OCI-LY1 (cell line): ENCODE measurements around the gene TYSND1.

Source experiments
- H2AFZ ChIP-seq: fragments of 200-600 bp; sonication (generic), shearing (Covaris generic); 2 replicates; pipeline ENCODE4 v1.6.0; 2014; ENCODE audit warnings: antibody characterized with exemption, mild to moderate bottlenecking, low read length
- H3F3A ChIP-seq: fragments of 200-600 bp; sonication (generic), shearing (Covaris generic); 2 replicates; pipeline ENCODE4 v1.6.0; 2014; ENCODE audit warnings: mild to moderate bottlenecking, antibody characterized with exemption, low read length, moderate library complexity; ENCODE audit not compliant: insufficient read depth
- H3K27ac ChIP-seq: fragments of 200-600 bp; sonication (generic); 2 replicates; pipeline ENCODE4 v1.5.1; 2014; ENCODE audit warnings: low read length, mixed run types, mild to moderate bottlenecking, low read depth; ENCODE audit not compliant: poor library complexity, severe bottlenecking
- H3K27me3 ChIP-seq: fragments of 200-600 bp; sonication (generic); 2 replicates; pipeline ENCODE4 v1.6.0; 2014; ENCODE audit warnings: antibody characterized with exemption, mild to moderate bottlenecking, low read length, moderate library complexity; ENCODE audit not compliant: insufficient read depth
- H3K36me3 ChIP-seq: fragments of 200-600 bp; sonication (generic); 2 replicates; pipeline ENCODE4 v1.6.1; 2014; ENCODE audit warnings: mild to moderate bottlenecking, antibody characterized with exemption, low read length, moderate library complexity, mixed read lengths; ENCODE audit not compliant: insufficient read depth
- H3K4me1 ChIP-seq: fragments of 200-600 bp; sonication (generic); 2 replicates; pipeline ENCODE4 v1.5.1; 2014; ENCODE audit warnings: mild to moderate bottlenecking, low read length, moderate library complexity; ENCODE audit not compliant: insufficient read depth, severe bottlenecking
- H3K4me2 ChIP-seq: fragments of 200-600 bp; sonication (generic), shearing (Covaris generic); 2 replicates; pipeline ENCODE4 v1.6.1; 2014; ENCODE audit warnings: low read length
- H3K4me3 ChIP-seq: fragments of 200-600 bp; sonication (generic); 2 replicates; pipeline ENCODE4 v1.5.1; 2014; ENCODE audit warnings: low read length, low read depth, mild to moderate bottlenecking, mixed read lengths; ENCODE audit not compliant: poor library complexity, severe bottlenecking
- H3K79me2 ChIP-seq: fragments of 200-600 bp; shearing (Covaris generic); 2 replicates; pipeline ENCODE4 v1.6.1; 2016; ENCODE audit warnings: mixed run types, low read length, mixed read lengths; ENCODE audit not compliant: insufficient read depth
- H3K9ac ChIP-seq: fragments of 200-600 bp; sonication (generic), shearing (Covaris generic); 2 replicates; pipeline ENCODE4 v1.6.1; 2014; ENCODE audit warnings: mild to moderate bottlenecking, low read length, mixed read lengths
- H3K9me2 ChIP-seq: fragments of 200-600 bp; sonication (generic), shearing (Covaris generic); 2 replicates; pipeline ENCODE4 v1.6.1; 2014; ENCODE audit warnings: low read depth, mild to moderate bottlenecking, low read length, mixed read lengths
- H3K9me3 ChIP-seq: fragments of 200-600 bp; shearing (Covaris generic); 2 replicates; pipeline ENCODE4 v1.6.1; 2014; ENCODE audit warnings: low read length, mixed read lengths
- H4K20me1 ChIP-seq: fragments of 200-600 bp; sonication (generic), shearing (Covaris generic); 2 replicates; pipeline ENCODE4 v1.6.0; 2016; ENCODE audit warnings: mild to moderate bottlenecking, low read length; ENCODE audit not compliant: insufficient read depth
- CTCF ChIP-seq: fragments of 200-600 bp; sonication (generic), shearing (Covaris generic); IDR thresholded peaks from 2 replicates; pipeline ENCODE4 v1.5.1; 2017; ENCODE audit warnings: mild to moderate bottlenecking, antibody characterized with exemption, low read length, moderate library complexity, mixed read lengths
- EZH2 ChIP-seq: fragments of 200-600 bp; sonication (generic), shearing (Covaris generic); IDR thresholded peaks from 2 replicates; pipeline ENCODE4 v1.8.0; 2017; ENCODE audit warnings: borderline replicate concordance, mixed run types, mild to moderate bottlenecking, antibody characterized with exemption, low read length, moderate library complexity, mixed read lengths

TYSND1 gene

GRCh38 chr10:70121281-70121949, 25.1 kb downstream of the TYSND1 start:
- Histone ChIP-seq H3K4me1 (peaks cover 20% of the 10 kb centered on the region), H3K9me2 (no peaks in the 10 kb centered on the region), H3K27me3 (no peaks in the 10 kb centered on the region), H3K4me2 (no peak overlapping the region), H3K9me3 (no peaks in the 10 kb centered on the region), H3F3A (no peaks in the 10 kb centered on the region), H3K36me3 (peaks cover 45% of the 10 kb centered on the region; the same call in 1 of the 2 replicates), H4K20me1 (no peaks in the 10 kb centered on the region), H3K27ac (no peak overlapping the region), H2AFZ (no peak overlapping the region), H3K79me2 (no peaks in the 10 kb centered on the region), H3K9ac (no peak overlapping the region), H3K4me3 (no peak overlapping the region)
- TF ChIP-seq CTCF (no peak), EZH2 (no peak)

GRCh38 chr10:70120417-70120816, 26.1 kb downstream of the TYSND1 start:
- Histone ChIP-seq H3K9ac (no peak overlapping the region), H3K9me2 (no peaks in the 10 kb centered on the region), H2AFZ (no peak overlapping the region), H3K9me3 (no peaks in the 10 kb centered on the region), H3K4me1 (peaks cover 12% of the 10 kb centered on the region), H3K36me3 (peaks cover 50% of the 10 kb centered on the region; the same call in 1 of the 2 replicates), H3K4me2 (no peak overlapping the region), H3K79me2 (no peaks in the 10 kb centered on the region), H3K4me3 (no peak overlapping the region), H4K20me1 (no peaks in the 10 kb centered on the region), H3K27ac (no peak overlapping the region), H3F3A (no peaks in the 10 kb centered on the region), H3K27me3 (no peaks in the 10 kb centered on the region)
- TF ChIP-seq EZH2 = no peak
- no peak for TF ChIP-seq CTCF

- TF ChIP-seq EZH2 = no peak
- no peak for TF ChIP-seq CTCF
Measured at GRCh38 chr10:70119623-70120022, 26.9 kb downstream of the TYSND1 start.

More at GRCh38 chr10:70119623-70120022, 26.9 kb downstream of the TYSND1 start:
- no peaks in the 10 kb centered on the region for H3K27me3 ChIP-seq
- no peak overlapping the region for H3K9ac ChIP-seq
- H3K79me2 ChIP-seq = no peaks in the 10 kb centered on the region
- no peaks in the 10 kb centered on the region for H4K20me1 ChIP-seq
- H3K4me3 ChIP-seq = no peak overlapping the region
- H2AFZ ChIP-seq = no peak overlapping the region
- no peak overlapping the region for H3K4me2 ChIP-seq
- H3F3A ChIP-seq = no peaks in the 10 kb centered on the region
- no peak overlapping the region for H3K27ac ChIP-seq
- peaks cover 58% of the 10 kb centered on the region for H3K36me3 ChIP-seq
- peaks cover 6% of the 10 kb centered on the region for H3K4me1 ChIP-seq
- no peaks in the 10 kb centered on the region for H3K9me2 ChIP-seq
- no peaks in the 10 kb centered on the region for H3K9me3 ChIP-seq
